HG03196 (cell line): ENCODE data around the gene FANCI.

Experiments used
- ATAC-seq: cut with Tn5 transposase; IDR thresholded peaks from one replicate; pipeline ENCODE4 v1.9.1; 2021; ENCODE audit not compliant: unreplicated experiment

FANCI gene

DNA sequence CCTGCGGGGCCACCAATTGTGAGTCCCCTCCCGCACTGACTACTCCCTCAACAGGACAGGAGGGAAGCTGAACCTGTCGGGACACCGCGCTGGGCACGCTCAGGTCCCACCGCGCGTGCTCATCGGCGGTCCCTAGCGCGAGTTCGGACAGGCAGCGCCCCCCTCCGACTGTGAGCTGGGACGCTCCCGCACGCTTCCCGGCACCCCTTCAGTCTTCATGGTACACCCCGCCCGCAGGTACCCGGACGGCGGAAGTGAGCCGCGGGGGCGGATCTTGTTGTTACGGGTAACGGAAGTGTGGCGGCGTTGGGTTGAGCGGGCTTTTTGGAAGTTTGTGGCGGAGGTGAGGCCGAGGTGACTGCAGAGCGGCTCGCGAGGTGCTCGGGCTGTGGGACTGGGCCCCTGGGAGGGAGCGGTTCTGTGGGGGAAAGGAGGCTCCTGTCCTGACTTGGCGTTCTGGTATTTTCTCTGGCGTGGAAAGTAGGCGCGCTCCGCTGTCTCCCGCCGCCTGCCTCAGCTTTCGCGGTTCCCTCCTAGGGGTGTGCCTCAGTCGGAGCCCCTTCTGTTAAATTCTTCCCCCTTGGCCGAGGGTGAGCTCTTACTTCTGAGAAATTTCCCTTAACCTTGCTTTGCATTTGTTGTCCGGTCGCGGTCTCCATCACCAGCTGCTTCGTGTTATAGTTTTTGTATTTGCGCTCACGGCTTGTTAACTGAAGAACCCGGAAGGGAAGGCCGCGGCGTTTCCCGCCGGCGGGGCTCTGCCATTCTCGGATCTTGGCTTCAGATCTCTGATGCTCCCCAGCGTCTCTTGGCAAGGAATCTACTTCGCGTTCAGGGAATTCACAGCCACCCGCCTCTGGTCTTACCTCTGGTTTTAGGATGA lies at the start of gene FANCI:
Gene FANCI, plus strand, starts transcription at position 289 of the 883 bp plus-strand sequence. CDS start 3,669 bp downstream, outside the sequence.
- ATAC-seq = peak; percentile 97

DNA sequence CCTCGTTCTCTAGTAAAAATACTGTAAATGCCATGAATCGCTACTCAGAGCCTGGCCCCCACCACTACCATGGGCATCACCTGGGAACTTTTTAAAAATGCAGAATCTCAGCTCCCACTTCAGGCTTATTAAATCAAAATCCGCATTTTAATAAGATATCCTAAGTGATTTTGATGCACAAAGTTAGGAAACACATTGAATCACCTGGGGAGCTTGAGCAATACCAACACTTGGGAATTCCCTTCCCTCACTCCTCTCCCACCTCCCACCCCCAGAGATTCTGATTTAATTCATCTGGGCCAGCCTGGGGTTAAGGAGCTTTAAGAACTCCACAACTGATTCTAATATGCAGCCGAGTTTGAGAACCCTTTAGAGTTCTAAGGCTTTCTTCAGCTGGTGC lies 49.2 kb upstream of the FANCI start:
- ATAC-seq = no peak

DNA sequence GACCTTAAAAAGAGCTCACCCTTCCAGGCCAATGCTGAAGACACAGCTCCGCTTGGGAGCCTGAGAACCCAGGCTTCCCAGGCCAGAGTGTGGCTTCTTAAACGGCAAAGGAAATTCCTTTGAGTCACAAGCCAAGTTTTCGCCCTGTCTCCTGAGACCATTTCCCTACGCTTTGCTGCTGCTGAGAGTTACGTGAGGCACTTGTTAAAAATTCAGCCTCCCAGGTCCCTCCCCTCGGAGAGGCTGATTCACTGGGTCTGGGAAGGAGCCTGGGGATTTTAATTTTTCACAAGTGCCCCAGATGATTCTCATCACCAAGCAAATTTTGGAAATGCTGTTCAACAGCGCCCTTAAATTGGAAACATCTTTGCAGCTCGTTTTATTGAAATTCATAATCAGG lies 47.9 kb upstream of the FANCI start:
- ATAC-seq = no peak

DNA sequence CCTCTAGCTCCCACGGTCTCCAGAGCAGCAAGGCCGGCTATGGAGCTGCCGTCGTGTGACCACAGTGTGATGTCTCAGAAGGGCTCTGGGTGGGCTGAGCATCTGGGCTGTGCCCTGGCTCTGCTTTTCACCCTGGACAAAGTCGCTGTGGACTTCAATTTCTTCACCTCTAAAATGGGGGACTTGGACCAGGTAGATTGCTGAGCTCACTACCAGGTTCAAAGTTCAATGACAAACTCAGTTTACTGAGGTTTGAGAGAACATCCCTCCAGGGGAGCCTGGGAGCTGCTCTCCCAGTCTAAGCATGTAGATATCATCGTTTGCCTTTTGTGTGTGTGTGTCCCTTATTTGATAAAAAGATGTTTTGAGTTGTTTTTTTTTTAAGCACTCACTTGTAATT lies 47.5 kb upstream of the FANCI start:
- ATAC-seq = no peak

DNA sequence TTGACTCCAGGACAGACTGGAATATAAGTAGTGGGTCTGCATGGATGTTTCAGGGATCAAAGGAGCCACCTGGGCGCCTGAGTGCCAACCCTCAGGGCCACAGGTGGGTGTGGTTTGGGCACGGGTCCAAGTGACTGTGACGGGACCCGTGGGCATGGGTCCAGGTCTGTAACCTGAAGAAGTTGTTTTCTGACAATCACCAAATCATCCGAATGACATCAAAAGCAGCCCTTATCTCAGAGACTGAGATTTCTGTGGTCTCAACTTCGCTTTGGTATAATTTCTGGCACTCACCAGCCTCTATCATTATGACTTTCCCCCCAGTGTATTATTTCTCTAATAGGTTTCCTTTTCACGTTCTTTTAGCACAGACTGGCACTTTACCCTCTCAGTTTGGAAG lies 46.8 kb upstream of the FANCI start:
- no peak for ATAC-seq

DNA sequence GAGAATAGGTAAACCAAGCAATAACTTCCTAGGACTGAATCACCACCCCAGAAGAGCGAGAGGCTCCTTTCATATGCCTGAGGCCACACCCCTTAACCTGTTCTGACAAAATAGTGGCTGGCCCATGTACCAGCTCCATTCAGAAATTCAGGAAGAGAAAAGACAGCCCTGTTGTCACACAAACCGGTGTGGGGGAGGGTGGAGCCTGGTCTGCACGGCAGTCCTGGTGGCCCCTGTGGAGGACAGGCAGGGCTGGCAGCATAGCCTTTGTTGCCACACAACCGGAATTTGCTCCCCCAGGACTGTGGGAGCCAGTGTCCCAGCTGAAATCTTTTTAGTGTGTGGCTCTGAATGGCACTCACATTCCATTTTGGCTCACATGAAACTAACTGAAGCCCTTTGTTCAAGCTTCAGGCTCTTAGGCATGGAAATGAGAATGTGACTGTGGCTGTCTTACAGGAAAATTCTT lies 46.2 kb upstream of the FANCI start:
- no peak for ATAC-seq

DNA sequence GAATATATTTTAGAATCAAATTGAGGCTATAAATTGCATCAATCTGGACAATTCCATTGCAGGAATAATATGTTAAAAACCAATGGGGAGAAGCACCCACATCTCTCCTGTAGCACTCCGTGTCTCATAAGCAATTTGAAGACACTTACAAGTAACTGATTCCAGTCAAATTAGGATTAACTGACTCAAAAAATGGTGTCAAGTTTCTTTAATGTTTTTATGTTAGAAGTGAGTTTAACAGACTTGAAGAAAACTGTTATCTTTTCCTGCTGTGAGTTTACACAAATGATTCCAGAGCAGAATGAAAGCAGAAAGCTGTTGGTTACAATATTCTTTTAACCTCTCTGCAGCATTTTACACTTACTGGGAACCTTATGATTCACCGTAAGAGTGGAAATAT lies 45.6 kb upstream of the FANCI start:
- ATAC-seq = no peak

DNA sequence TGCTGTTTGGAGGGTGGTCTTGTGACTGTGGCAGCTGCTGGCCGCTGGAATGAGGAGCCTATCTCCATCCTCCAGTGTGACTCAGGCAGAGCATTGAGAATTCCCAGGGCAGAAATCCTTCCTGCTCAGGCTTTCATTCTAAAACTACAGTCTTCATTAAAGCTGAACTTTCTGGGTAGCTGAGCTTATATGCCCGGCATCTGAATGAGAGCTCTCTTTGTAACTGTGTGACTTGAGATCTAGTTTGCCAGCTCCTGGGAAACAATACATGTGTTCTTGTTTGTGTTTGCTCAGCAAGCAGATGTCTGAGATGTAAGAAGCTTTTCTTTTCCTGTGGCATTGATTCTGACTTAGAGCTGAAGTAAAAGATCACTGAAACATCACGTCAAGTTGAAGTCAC lies 44.8 kb upstream of the FANCI start:
- no peak for ATAC-seq

DNA sequence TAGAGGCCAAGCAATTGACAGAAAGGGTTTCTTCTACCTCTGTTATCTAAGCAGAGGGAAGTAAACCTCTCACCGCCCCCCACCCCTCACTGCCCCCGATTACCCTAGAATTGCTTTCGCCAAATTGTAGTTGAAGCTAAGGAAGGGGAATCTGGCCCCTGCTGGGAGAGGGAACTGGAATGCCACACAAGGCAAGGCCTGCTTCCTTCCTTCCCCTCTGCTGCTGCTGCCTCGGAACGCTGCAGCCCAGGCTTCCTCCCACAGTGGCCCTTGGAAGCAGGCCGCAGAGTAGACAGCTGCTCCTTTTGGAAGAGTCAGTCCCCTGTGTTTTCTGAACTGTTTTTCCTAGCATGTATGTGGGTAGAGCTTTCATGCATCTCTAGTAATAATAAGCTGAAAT lies 44.0 kb upstream of the FANCI start:
- ATAC-seq = no peak

DNA sequence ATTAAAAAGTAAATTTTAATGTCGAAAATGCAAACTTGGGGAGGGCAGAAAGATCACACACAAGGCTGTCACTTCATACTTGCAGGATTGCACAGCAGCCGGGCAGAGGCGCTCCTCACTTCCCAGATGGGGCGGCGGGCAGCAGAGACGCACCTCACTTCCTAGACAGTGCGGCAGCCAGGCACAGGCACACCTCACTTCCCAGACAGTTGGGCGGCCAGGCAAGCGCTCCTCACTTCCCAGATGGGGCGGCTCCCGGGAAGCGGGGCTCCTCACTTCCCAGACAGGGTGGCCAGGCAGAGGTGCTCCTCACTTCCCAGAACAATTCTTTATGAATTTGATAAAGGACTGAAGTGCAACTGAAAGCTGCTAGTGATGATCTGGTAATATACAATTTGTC lies 43.6 kb upstream of the FANCI start:
- no peak for ATAC-seq

DNA sequence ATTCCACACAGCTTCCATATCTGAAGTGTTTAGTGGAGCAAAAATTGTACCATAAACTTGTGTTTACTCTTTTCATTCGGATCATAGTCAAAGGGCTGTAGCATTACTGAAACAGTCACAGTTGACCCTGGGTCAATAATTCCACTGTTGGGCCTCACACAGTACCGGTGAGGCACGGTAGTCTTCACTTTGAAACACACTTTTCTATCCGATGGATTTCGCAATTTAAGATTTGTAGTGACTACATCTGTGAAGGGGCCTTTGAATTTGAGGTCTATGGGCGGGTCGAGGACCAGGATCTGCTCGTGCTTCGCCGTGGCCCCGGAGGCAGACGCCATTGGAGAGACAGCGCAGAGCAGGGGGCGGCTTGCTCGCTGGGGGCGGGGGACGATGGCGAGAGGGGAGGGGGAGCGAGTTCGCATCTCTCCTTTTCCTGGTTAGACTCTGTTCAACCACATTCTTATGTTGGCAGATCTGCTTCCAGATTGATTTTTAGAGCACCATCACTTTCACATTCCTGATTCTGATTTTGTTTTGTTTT lies 42.2 kb upstream of the FANCI start:
- no peak for ATAC-seq

DNA sequence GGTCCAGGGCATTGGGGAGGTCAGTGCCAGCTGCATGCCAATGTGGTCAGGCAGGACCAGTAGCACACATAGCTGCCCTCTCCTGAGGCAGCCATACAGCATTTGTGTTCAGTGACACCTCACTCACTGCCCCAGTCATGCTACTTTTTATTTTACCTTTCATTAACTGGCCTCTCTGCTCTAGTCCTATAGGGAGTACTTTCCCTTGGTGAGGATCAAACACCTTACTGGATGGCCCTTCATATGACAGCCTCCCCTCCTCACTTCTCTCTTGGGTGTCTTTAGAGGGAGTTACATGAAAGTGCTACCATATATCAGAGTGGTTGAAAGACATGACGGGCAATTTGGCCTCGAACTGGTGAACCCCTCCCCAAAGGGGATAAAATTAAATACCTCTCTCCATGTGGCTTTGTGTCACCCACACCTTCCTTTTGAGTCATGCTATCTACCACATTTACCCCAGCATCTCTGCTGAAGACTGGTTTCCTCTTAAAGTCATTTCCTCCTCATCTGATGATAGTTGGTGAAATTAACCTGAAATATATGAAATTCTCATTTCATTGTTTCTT lies 40.0 kb upstream of the FANCI start:
- no peak for ATAC-seq

DNA sequence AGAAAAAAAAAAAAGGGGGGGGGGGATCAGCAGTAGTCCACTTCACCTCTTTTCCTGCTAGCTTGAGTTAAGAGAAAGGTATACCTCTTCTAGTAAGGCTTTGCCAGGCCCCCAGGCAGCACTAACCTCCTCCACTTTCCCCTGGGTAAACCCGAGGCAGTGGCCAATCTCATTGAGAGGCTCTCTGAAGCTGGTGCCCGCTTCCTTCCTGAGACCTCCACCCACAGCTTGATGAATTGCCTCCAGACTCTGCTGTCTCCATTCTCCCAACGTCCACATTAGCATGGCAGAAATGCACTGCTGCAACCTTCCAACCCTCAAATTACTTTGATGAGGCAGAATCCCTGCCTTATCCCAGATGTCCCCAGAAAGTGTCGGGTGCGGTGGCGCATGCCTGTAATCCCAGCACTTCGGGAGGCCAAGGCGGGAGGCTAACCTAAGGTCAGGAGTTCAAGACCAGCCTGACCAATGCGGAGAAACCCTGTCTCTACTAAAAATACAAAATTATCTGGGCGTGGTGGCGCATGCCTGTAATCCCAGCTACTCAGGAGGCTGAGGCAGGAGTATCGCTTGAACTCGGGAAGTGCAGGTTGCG lies 37.7 kb upstream of the FANCI start:
- ATAC-seq = no peak

DNA sequence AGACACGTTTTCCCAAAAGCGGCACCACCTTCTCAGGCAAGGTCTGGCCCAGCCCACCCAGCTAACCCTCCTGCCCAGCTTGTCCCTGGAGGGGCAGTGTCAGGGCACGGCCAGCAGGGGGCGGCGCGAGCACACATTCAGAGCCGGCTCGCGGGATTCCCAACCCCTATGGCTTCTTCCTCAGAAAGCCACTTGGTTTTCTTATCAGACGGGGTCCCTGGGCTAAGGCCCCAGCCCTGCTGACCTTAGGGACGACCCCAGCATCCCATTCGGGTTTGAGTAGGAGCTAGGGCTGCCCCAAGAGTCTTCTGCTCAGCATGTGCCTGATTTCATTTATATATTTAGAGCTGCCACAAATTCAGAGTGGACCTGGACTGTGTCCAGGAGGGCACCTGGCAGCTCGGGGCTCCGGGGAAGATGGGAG lies 36.9 kb upstream of the FANCI start:
- ATAC-seq = no peak

DNA sequence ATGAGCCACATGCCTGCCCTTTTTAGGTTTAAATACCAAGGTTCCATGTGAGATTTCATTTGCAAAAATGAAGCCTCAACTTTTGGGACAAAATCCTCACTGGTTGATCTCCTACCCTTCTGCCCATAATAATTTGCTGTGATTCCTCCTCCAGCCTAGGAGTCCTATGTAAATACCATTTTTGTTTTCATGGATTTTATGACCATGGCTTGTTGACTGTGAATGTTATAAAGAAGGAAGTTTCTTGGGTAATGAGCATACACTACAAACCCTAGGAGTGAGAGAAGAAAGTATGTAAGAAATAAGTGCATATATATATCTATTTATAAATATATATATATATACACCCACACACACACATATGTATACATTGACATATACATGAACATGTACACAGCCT lies 35.5 kb upstream of the FANCI start:
- ATAC-seq = no peak

DNA sequence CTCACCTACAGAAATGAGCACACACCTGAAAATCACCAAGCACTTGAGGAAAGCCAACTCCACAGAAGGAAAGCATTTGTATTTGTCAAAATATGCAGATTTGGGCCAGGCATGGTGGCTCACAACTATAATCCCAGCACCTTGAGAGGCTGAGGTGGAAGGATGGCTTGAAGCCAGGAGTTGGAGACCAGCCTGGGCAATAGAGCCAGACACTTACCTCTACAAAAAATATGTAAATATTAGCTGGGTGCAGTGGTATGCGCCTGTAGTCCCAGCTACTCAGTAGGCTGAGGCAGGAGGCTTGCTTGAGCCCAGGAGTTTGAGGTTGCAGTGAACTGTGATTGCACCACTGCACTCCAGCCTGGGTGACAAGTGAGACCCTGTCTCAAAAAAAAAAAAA lies 34.7 kb upstream of the FANCI start:
- ATAC-seq = no peak

DNA sequence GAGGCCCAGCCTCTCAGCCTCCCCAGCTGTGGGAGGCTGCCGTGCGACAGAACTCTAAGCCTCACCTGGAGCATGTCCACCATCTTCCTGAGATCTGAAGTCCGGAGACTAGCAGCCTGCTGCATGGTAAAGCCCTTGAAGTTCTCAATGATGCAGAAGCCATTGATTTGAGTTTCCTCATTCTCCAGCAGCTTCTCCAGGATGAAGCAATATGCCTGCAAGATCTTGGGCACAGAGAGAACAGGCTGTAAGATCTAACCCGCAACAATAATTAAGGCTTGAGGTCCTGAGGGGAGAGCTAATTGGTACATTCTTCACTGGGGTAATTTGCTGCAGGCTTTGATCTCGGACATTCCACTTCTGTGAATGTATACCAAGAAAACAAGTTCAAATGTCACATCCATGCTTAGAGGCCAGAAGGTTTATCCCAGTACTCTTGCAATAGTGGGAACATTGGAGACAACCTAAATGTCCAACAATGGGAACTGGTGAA lies 32.1 kb upstream of the FANCI start:
- ATAC-seq = no peak

DNA sequence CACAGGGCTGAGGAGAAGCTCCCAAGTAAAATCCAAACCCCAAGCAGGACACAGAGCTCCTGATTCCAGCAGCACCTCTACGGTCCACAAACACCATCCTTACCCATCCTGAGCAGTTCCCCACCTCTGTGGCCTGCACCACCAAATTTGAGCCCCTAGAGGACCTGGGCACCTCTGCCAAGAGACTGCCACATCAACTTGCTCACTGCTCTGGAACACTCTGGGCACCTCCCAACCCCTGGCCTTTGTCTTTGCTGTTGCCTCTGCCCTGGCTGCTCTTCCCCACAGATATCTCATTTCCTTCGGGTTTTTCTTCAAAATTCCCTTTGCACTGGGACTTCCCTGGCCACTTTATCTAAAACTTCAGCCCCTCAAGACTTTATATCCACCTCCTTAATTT lies 28.2 kb upstream of the FANCI start:
- ATAC-seq = no peak

DNA sequence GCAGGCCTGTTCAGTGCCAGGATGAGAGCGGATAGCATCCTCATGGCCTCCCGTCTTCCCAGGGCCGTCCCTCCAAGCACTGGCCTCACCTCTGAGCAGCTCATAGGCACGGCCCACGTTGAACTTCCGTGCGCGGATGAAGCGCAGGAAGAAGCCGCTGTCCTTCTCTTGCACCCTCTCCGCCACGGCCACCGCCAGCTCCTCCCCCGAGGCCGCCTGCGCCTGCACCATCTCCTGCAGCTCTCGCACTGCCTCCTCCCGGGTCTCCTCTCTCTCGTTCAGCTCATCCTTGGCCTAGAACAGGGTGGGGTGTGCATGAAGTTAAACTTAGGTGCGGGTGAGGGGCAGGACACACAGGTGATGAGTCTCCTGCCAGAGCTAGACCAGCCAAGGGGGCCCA lies 26.7 kb upstream of the FANCI start:
- no peak for ATAC-seq

DNA sequence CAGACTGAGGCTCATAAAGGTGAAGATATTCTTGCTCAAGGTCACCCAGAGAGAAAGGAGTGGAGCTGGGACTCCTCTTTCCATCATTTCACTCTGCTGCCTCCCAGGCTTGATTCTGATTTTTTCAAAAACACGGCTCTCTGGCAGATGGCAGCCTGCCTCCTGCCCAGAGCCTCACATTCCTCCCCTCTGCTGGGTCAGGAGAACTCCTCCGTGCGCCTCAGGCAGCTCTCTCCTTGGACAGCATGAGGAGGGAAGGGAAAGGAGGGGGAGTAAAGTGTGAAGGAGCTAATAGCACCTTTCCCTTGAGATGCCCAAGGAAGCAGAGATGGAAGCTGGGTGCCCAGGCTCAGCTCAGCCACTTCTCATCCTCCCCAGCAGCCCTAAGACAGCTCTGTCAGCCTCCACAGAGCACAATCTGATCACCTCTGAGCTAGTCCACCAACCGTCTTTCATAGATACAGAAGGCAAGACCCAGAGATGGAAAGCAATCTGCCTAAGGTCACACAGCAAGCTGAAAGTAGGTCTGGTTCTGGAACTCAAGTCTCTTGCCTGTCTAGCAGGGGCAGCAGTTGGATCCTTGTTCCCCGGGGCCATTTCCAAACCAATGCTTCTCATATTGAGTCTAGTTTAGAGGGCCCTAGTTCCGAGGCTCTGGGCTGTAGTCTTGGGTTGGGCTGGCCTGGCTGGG lies 25.9 kb upstream of the FANCI start:
- no peak for ATAC-seq

DNA sequence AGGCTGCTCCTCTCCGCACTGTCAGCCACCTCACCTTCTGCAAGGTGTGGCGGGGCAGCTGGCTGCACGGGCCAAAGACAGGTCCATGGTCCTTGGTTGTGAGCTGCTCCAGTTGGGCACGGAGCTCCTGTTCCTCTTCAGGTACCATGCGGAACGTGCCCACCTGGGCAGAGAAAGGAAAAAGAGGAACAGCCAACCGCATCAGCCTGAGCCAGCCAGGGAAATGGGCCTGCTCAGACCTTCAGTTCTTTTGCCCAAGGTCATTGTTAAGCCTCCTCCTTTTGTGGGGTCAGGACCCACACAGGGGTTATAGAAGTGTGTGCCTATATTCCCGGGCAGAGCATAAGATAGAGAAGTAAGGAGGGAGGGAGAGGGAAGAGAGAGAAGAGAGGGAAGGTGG lies 25.2 kb upstream of the FANCI start:
- ATAC-seq = no peak
